Inflammatory macrophage treated with lipopolysaccharide for 1 hour (primary cell): Measurements from ENCODE around the gene TANGO6.
"Not testable (repeated sequence)": the region's sequence is repeated elsewhere in the genome, so short reads cannot be mapped to it uniquely, and the experiment has no call there.

ENCODE experiments used
- DNase-seq, 2 donors: peaks; one replicate each; pipeline ENCODE4 v3.0.0-alpha.2; 2020 to 2022

The TANGO6 gene

GRCh38 chr16:69126221-69126620 is 282.9 kb downstream of the TANGO6 start:
- no peak for DNase-seq

DNA sequence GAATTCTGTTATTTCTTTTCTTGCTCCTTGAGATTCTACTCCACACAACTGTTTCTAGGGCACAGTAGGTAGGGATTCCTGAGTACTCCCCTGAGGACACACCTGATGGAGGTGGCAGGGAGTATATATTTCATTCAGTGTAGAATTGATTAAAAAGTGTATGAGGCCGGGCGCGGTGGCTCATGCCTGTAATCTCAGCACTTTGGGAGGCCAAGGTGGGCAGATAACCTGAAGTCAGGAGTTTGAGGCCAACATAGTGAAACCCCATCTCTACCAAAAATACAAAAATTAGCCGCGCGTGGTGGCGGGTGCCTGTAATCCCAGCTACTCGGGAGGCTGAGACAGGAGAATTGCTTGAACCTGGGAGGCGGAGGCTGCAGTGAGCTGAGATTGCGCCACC is 283.5 kb downstream of the TANGO6 start:
- DNase-seq, result not testable (repeated sequence)

DNA sequence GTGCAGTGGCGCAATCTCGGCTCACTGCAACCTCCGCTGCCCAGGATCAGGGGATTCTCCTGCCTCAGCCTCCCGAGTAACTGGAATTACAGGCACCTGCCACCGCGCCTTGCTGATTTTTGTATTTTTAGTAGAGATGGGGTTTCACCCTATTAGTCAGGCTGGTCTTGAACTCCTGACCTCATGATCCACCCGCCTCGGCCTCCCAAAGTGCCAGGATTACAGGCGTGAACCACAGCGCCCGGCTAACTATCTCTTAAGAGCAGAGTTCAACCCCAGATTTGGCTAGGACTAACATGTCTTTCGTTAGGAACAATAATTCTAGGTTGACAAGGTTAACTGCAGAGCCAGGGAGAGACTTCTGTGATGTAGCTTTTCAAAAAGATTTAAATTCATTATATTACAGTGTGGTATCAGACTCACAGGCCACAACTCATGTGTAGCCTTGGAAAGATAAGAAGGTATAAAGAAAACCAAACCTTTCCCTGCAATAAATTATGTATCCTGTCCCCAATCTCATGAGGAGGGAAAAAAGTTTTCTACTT is 284.7 kb downstream of the TANGO6 start:
- DNase-seq, result no peak

DNA sequence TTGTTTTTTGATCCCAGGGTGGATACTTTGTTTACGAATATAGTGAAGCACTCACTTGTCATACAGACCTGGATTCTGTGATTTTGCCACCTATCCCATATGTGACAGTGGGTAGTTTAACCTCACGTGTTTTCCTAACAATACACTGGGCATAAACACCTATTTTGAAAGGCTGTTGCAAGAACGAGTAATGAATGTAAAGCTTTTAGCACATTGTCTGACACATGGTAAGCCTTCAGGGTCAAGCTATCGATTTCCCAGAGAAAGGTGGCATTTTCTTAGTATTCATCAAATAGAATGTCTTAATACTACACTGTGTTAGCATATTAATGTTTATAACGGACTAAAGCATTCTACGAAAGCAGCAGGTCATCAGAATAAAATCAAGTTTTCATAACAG is 287.1 kb downstream of the TANGO6 start:
- no peak for DNase-seq

GRCh38 chr16:69131167-69131838 is 288.0 kb downstream of the TANGO6 start:
- DNase-seq, result peak; percentile 29 to 46

DNA sequence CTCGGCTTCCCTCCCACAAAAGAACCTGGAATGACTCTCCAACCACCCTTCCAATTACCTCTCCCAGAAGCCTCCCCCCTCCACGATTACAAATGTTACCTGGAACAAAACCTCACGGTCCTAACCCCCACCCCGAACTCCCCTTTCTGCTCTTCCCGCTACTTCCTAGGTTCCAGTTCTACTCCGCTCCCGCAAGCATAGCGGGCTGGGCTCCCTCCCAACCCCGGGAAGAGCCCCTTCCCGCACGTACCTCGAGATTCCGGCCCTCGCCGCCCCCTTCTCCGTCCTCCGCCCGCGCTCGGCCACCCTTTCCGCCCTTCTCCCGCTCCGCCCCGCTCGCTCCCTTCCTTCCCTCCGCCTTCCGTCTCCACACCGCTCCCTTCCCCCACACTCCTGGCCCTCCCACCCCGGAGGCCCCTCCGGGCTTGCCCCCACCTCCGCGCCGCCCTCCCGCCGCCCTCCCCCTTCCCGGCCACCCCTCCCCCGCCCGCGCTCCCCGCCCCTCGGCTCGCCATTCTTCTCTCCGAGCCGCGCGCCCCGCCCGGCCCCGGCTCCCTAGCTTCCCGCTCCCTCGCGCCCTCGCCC is 288.6 kb downstream of the TANGO6 start:
- peak; percentile 37 for DNase-seq

- peak; percentile 77 to 84 for DNase-seq
Observed at GRCh38 chr16:69132424-69133252, 289.3 kb downstream of the TANGO6 start, which contains the start of the genes CHTF8 and UTP4. TSS of gene CHTF8 (minus strand) at chr16:69132588. CDS start at chr16:69121458, 11,130 bp downstream. TSS of gene UTP4 (plus strand) at chr16:69132649. CDS start at chr16:69133460, 811 bp downstream.

GRCh38 chr16:69133373-69133954 is 290.1 kb downstream of the TANGO6 start:
- DNase-seq, result no peak
